Measurements from ENCODE around the gene PSMG3.

Gene PSMG3

GRCh38 chr7:1579481-1580421 lies 9.9 kb upstream of the PSMG3 start:
- peak in 12 of 14 donors; percentile 6 to 70 (median 34) for DNase-seq

- DNase-seq, result no peak
These were observed 8.7 kb upstream of the PSMG3 start for GRCh38 chr7:1578513-1578912.

GRCh38 chr7:1576521-1577253 lies 6.9 kb upstream of the PSMG3 start:
- DNase-seq, result no peak

- no peak for DNase-seq
These were observed 6.0 kb upstream of the PSMG3 start for GRCh38 chr7:1575809-1576208.

GRCh38 chr7:1572111-1572822 lies 2.4 kb upstream of the PSMG3 start:
- no peak for DNase-seq

- peak in 1 of 14 donors; percentile 44 for DNase-seq
These were observed 396 bp downstream of the PSMG3 start for GRCh38 chr7:1569440-1569832.

GRCh38 chr7:1569016-1569415 lies 816 bp downstream of the PSMG3 start:
- no peak for DNase-seq

- DNase-seq, result peak in 1 of 14 donors; percentile 4
These were observed 1.8 kb downstream of the PSMG3 start for GRCh38 chr7:1567896-1568510.

- no peak for DNase-seq
These were observed 2.6 kb downstream of the PSMG3 start for GRCh38 chr7:1567049-1567771.

GRCh38 chr7:1566687-1567048 lies 3.2 kb downstream of the PSMG3 start:
- DNase-seq, result no peak

GRCh38 chr7:1564603-1565022 lies 5.2 kb downstream of the PSMG3 start:
- DNase-seq, result no peak

- no peak for DNase-seq
These were observed 5.7 kb downstream of the PSMG3 start for GRCh38 chr7:1563981-1564602.

GRCh38 chr7:1562597-1563051 lies 7.2 kb downstream of the PSMG3 start:
- no peak for DNase-seq

GRCh38 chr7:1562116-1562515 lies 7.7 kb downstream of the PSMG3 start:
- DNase-seq, result no peak

- DNase-seq, result no peak
These were observed 8.5 kb downstream of the PSMG3 start for GRCh38 chr7:1561036-1561940.

- no peak for DNase-seq
These were observed 9.2 kb downstream of the PSMG3 start for GRCh38 chr7:1560620-1561031.

GRCh38 chr7:1559626-1560590 lies 9.9 kb downstream of the PSMG3 start:
- no peak for DNase-seq

GRCh38 chr7:1558841-1559625 lies 10.8 kb downstream of the PSMG3 start:
- no peak for DNase-seq
